CD4-positive, alpha-beta T cell (primary cell): ENCODE results near the gene LNX1. TPM values are rescaled to one million over a fixed set of nuclear protein-coding genes. Genes with fewer than 3 reads are reported as not detected.

ENCODE experiments used
- ATAC-seq: fragments of 200-7000 bp; cut with Tn5 transposase; one replicate; pipeline ENCODE4 v1.10.0; 2022; ENCODE audit warnings: mild to moderate bottlenecking; ENCODE audit not compliant: poor library complexity
- CTCF ChIA-PET: fragments of 350-600 bp; sonication (Branson Sonifier 250); formaldehyde crosslinking; loops from one replicate; lab custom pipeline; 2021; ENCODE audit warnings: antibody characterized with exemption, inconsistent platforms; lab: Charles Lee
- POLR2A ChIA-PET: fragments of 350-600 bp; sonication (Branson Sonifier 250); formaldehyde crosslinking; loops from one replicate; lab custom pipeline; 2021; ENCODE audit warnings: antibody characterized with exemption, inconsistent platforms; lab: Charles Lee
- DNase-seq, 14 experiments: peaks; one replicate each; pipeline ENCODE4 v3.0.0-alpha.2; 2013 to 2020; ENCODE audit warnings: mixed read lengths in 2 of 14
- H3K27ac ChIP-seq, 2 donors: one replicate each; pipeline versions ENCODE4 v1.5.1 to v1.7.0; 2013; ENCODE audit warnings: low read length in 2 of 2, low read depth in 1 of 2, mild to moderate bottlenecking in 1 of 2
- H3K27me3 ChIP-seq, 2 experiments: 1 replicate in 1 of 2; 2 replicates in 1 of 2; pipeline versions ENCODE4 v1.6.1 to v1.7.0; 2013; ENCODE audit warnings: low read length in 2 of 2, control low read depth in 1 of 2, mild to moderate bottlenecking in 1 of 2, moderate library complexity in 1 of 2; ENCODE audit not compliant: insufficient read depth in 2 of 2, control insufficient read depth in 1 of 2
- H3K36me3 ChIP-seq: one replicate; pipeline ENCODE4 v1.6.1; 2013; ENCODE audit warnings: low read length, control low read depth; ENCODE audit not compliant: insufficient read depth
- H3K4me1 ChIP-seq: one replicate; pipeline ENCODE4 v1.6.1; 2013; ENCODE audit warnings: low read length, control low read depth; ENCODE audit not compliant: insufficient read depth
- H3K4me3 ChIP-seq: one replicate; pipeline ENCODE4 v1.5.1; 2013; ENCODE audit warnings: mild to moderate bottlenecking, low read length, moderate library complexity
- H3K9me3 ChIP-seq, 2 experiments: 1 replicate in 1 of 2; 2 replicates in 1 of 2; pipeline versions ENCODE4 v1.6.1 to v1.7.0; 2013; ENCODE audit warnings: low read length in 2 of 2, mild to moderate bottlenecking in 2 of 2, control low read depth in 1 of 2, moderate library complexity in 1 of 2; ENCODE audit not compliant: control insufficient read depth in 1 of 2, insufficient read depth in 1 of 2
- H3K27ac Mint-ChIP-seq: one replicate; pipeline ENCODE4 v1.8.0; 2020; ENCODE audit warnings: mixed read lengths
- H3K27me3 Mint-ChIP-seq: one replicate; pipeline ENCODE4 v1.8.0; 2021; ENCODE audit warnings: mixed read lengths
- H3K36me3 Mint-ChIP-seq: one replicate; pipeline ENCODE4 v1.8.0; 2021; ENCODE audit warnings: low read depth, mixed read lengths
- H3K4me1 Mint-ChIP-seq: one replicate; pipeline ENCODE4 v1.8.0; 2021; ENCODE audit warnings: low read depth, mixed read lengths
- H3K4me3 Mint-ChIP-seq: one replicate; pipeline ENCODE4 v1.8.0; 2020; ENCODE audit warnings: mild to moderate bottlenecking, mixed read lengths
- H3K9me3 Mint-ChIP-seq: one replicate; pipeline ENCODE4 v1.8.0; 2020; ENCODE audit warnings: mixed read lengths
- CTCF ChIP-seq: fragments of 200-600 bp; IDR thresholded peaks from one replicate; pipeline ENCODE4 v1.8.0; 2022; ENCODE audit warnings: antibody characterized with exemption, mild to moderate bottlenecking
- intact Hi-C, 2 experiments: fragments of 100-400 bp; cut with DNase I in 1 of 2; cut with micrococcal nuclease in 1 of 2; formaldehyde crosslinking; loops; one replicate each; pipeline versions ENCODE4 v1.15.1 to v1.9.0; 2023 to 2025; cut with DNase I, micrococcal nuclease
- total RNA-seq, 174 experiments: library from RNA in 2 of 174; stranded (reverse) in 2 of 174; gene quantifications; one replicate each; pipeline ENCODE4 v1.2.3 and lab custom pipeline; 2021 to 2026

LNX1 gene
- total RNA-seq, 2 experiments from 2014 or later = not detected

- Mint-ChIP-seq H3K36me3 (no peaks in the 10 kb centered on the region), H3K4me3 (no peak overlapping the region), H3K27me3 (peaks cover 15% of the 10 kb centered on the region), H3K27ac (no peak overlapping the region), H3K4me1 (no peaks in the 10 kb centered on the region), H3K9me3 (no peaks in the 10 kb centered on the region)
- Histone ChIP-seq H3K9me3 (peaks cover 0 to 4% of the 10 kb centered on the region in 2 experiments), H3K27ac (no peak overlapping the region), H3K4me3 (no peak overlapping the region), H3K36me3 (no peaks in the 10 kb centered on the region), H3K4me1 (no peaks in the 10 kb centered on the region), H3K27me3 (no peaks in the 10 kb centered on the region)
- ChIA-PET CTCF (no interaction called here), POLR2A (no interaction called here)
- ATAC-seq = no peak
- no peak for TF ChIP-seq CTCF
- DNase-seq = no peak
- intact Hi-C loops = no loop called here
Observed at GRCh38 chr4:53512608-53513007, 78.7 kb downstream of the LNX1 start.

DNA sequence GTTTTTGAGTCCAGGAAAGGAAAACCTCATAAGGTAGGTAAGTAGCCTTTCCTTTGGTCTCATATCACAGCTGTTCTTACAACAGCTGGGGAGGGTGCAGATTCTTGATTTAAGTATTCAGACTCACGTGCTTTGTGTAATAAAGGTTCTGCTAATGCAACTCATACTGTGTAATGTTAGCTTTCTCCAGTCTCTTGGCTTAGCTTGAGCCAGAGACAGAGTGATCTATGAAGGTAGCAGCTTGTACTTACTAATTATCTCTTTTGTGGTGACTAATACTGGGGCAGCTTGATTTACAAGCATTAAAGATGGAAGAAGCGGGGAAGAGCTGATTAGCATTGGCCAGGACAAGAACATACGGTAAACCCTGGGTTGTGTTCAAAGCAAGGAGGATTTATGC is 80.3 kb downstream of the LNX1 start:
- intact Hi-C loops = no loop called here
- ATAC-seq = no peak
- no peak overlapping the region for H3K4me3 Mint-ChIP-seq

GRCh38 chr4:53510321-53510720 is 81.0 kb downstream of the LNX1 start:
- POLR2A ChIA-PET = no interaction called here
- H3K27me3 Mint-ChIP-seq = peaks cover 12% of the 10 kb centered on the region
- no peaks in the 10 kb centered on the region for H3K4me1 ChIP-seq
- H3K9me3 Mint-ChIP-seq = no peaks in the 10 kb centered on the region
- no peaks in the 10 kb centered on the region for H3K4me1 Mint-ChIP-seq
- no peak overlapping the region for H3K27ac Mint-ChIP-seq
- no peak overlapping the region for H3K27ac ChIP-seq
- no peaks in the 10 kb centered on the region for H3K36me3 Mint-ChIP-seq
- H3K27me3 ChIP-seq = no peaks in the 10 kb centered on the region
- CTCF ChIA-PET = no interaction called here
- TF ChIP-seq CTCF = no peak
- H3K36me3 ChIP-seq = no peaks in the 10 kb centered on the region
- ATAC-seq (no peak), DNase-seq (no peak)
- H3K4me3 ChIP-seq = no peak overlapping the region
- intact Hi-C loops = no loop called here
- H3K9me3 ChIP-seq = peaks cover 0 to 4% of the 10 kb centered on the region in 2 experiments
- H3K4me3 Mint-ChIP-seq = no peak overlapping the region

More for the DNA sequence above, 80.3 kb downstream of the LNX1 start:
- TF ChIP-seq CTCF = no peak
- POLR2A ChIA-PET = no interaction called here
- Mint-ChIP-seq H3K27ac (no peak overlapping the region), H3K27me3 (peaks cover 12% of the 10 kb centered on the region), H3K36me3 (no peaks in the 10 kb centered on the region), H3K4me1 (no peaks in the 10 kb centered on the region), H3K9me3 (no peaks in the 10 kb centered on the region)
- DNase-seq = no peak
- peaks cover 0 to 4% of the 10 kb centered on the region in 2 experiments for H3K9me3 ChIP-seq
- H3K4me3 ChIP-seq = no peak overlapping the region
- H3K4me1 ChIP-seq = no peaks in the 10 kb centered on the region
- no peak overlapping the region for H3K27ac ChIP-seq
- CTCF ChIA-PET = no interaction called here
- no peaks in the 10 kb centered on the region for H3K27me3 ChIP-seq
- no peaks in the 10 kb centered on the region for H3K36me3 ChIP-seq
